SKM-1 (cell line): ENCODE results near the gene SPNS3.

Experiments
- DNase-seq: peaks from one replicate; lab custom pipeline; 2025; ENCODE audit not compliant: unreplicated experiment; lab: John Stamatoyannopoulos, UW

Gene SPNS3

DNA sequence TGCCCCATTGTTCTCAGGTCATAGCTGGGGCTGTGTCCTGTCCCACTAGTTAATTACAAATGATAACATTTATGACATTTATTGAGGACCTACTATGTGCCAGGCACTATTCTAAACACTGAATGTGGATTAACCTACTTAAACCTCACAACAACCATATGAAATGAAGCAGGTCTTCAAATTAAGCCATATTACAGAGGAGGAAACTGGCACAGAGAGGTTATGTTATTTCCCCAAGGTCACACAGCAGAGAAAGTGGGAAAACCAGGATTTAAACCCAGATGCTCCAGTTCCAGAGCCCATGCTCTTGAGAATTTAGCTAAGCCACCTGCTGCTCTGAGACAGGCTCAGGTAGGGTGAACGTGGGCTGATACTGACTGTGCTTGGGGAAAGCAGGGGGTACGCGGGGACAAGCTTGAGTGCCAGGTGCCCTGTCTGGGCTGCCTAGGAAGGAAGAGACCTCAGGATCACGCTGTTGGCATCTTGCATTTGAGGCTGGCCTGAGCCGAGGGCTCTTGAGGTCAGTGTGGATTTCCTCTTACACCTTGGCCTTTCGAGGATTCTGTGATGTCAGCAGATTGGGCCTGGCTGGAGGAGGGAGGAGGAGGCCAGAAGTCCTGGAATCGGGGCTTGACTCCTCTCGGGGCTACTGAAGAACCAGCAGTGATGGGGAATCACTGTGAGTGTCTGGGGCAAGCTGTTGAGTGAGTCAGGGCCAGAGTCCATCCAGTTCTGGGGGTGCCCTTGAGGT lies 73.8 kb downstream of the SPNS3 start:
- no peak for DNase-seq

DNA sequence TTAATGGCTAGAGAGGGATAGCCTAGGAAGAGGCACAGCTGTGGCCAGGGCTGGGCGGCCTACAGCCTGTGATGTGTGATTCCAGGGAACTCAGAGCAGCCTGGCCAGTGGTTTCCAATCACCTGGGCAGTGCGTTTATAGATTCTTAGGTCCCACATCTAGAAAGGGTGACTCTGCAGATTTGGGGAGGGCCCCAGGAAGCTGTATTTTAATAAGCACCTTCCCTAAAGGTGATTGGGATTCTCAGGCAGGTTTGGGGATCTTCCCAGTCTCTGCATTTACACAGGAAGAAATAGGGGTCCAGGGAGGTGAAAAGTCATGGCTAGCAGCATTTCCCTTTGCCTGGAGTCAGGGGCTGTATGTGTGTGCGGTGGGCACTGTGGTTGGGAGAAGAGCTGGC lies 74.5 kb downstream of the SPNS3 start:
- no peak for DNase-seq

DNA sequence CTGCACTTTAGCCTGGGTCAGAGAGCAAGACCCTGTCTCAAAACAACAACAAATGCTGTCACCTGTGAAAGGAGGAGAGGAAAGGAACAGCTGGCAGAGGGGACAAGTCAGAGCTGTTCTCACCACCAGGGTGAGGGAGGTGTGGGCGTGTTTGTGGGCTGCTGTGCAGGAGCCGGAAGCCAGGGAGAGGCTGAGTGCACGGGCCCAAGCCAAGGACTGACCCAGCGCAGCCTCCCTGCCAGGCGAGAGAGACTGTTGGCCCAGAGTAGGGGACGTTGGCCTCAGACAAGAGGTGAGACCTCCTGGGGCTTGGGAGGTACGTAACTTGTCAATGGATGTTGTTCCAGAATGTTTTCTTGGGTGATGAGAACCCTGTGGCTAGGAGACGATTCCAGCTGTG lies 75.7 kb downstream of the SPNS3 start:
- no peak for DNase-seq

DNA sequence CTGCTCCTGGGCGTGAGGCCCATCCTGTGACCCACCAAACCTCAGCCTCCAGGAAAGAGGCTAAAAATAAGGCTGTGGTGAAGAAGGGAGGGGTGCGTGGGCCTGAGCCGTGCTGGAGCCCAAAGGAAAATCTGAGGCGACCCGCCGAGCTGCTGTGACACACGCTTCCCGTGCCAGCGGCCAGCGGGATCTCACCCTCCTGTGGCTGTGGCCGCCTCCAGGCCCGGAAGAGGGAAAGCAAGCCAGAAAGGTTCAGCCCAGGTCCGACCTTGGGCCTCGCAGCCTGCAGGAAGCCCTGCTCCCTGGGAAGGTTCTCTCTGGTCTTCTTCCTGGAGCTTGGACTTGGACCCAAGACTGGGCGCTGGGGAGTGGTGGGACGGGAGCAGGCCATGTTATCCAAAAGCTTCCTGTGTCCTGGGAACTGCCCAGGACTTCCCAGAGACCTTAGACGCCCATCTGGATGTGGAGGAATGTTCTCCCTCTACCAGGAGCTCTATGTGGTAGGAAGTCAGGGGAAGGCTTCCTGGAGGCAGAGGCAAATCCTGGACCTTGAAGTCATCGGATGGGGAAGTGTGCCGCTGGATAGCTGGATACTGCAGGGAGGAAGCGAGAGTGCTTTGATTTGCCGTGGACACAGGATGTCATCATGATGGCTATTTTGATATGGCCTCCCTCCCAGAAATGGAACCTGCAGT lies 76.3 kb downstream of the SPNS3 start:
- no peak for DNase-seq

DNA sequence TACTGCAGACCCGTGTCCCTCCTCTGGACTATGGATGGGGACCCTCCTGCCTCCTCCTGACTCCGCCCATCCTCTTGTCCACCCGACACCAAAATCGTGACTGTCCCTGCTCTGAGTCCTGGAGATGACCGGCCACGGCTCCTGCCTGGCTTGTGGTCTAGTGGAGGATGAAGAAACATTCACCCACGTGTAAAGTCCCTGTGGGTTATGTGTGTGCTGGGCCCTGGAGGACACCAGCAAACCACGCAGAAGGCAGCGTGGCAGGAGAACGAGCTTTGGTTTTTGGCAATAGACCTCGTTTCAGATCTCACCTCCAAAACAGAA lies 76.8 kb downstream of the SPNS3 start:
- DNase-seq, result no peak

DNA sequence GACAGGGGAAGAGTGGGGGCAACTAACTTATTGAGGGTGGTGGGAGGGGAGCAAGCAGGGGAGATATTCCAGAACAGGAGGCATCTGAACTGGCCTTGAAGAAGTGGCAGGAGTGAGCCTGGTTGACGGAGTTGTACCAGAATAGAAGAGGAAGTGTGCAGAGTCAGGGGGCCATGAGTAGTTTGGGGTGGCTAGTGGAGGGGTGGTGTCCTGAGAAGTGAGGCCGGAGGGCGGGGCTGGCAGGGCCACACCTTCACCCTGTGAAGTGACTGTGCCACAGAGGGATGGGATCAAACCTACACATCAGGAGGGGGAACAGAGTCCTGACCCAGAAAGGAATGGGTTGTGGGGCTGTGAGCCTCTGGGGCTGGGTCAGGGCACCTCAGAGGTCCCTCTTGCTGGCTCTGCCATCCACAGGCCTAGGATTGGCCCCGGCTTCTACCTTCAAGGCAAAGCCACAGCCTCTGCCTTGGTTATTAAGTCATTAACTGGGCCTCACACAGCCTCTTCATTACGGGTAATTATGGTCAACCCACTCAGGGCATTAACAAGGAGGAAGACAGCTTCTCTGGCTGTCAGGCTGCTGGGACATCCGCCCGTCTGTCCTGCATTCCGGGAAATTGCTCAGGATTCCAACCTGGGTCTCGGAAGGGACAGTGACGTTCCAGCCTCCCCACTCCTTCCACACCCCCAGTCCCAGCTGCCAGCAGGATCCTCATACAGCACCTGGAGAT lies 77.6 kb downstream of the SPNS3 start:
- no peak for DNase-seq

DNA sequence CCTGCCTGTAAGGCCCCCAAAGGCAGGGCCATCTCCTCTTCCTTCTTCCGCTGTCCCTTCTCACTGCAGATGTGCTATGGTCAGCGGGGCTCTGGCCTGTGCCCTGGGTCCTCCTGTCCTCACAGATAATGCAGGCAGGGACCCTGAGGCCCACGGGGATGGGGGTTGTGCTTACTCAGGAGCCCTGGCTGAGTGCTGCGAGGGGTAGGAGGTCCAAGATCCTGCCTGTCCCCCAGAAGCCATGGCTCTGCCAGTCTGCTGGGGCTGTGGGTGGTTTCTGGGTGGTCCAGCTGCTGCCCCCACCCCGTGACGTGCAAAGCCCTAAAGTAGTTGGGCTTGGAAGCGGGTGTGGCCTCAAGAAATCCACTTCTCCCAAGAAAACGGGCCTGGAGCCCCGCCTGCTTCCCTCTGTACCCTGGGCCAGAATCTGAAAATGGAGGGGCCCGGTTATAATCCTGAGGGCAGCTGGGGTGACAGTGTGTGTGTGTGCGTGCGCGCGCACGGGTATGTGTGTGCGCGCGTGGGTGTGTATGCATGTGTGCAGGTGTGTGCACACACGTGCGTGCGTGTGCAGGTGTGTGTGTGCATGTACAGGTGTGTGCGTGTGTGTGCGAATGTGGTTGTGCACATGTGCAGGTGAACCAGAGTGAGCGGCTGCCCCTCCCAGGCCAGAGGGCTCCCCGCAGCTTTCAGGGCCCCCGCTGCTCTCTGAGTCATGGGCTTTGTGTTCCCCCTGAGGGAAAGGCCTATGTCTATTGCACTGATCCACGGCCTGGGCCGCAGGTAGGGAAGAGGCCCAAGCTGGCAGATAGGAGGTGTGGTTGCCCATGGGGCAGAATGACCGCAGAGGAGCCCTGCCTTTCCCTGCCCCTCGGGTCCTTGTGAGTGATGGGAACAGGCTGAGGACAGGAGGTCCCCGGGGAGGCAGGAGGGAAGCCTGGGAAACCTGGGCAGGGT lies 78.7 kb downstream of the SPNS3 start:
- no peak for DNase-seq

DNA sequence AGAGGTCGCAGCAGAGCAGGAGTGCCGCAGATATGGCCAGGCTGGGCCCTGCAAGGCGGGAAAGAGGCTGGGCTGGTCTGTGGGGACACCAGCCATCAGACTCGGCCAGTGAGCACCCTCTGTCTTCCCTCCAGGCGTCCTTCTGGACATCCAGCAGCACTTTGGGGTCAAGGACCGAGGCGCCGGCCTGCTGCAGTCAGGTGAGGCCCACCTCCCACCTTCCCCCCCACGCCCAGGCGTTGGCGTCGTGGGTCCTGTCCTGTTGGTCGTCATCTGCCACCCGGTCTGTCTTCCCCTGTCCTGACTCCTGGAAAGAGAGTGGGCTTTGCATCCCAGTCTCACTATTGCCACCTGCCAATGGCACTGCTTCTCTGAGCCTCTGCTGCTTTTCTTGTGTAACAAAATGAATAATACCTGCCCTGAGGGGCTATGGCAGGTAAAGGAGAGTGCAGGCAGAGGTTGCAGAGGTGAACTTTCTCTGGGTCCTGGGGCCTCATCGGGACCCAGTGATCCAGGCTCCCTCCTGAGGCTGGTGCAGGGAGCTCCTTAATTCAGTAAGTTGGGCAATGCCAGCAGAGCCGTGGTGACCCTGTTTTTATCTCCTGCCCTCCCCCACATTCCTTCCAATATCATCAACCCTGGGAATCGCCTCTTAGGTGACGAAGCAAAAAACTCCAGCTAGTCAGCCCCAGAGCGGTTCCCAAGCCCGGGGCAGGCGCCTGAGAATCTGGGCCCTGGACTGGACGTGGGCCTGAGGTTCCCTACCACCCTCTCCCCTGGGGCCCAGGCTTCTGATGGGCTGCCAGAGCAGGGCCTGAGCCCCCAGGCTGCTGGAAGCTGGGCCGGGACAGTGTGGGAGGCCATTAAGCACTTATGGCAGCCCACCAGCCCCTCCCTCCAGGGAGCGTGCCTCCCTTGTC lies 79.6 kb downstream of the SPNS3 start:
- no peak for DNase-seq

DNA sequence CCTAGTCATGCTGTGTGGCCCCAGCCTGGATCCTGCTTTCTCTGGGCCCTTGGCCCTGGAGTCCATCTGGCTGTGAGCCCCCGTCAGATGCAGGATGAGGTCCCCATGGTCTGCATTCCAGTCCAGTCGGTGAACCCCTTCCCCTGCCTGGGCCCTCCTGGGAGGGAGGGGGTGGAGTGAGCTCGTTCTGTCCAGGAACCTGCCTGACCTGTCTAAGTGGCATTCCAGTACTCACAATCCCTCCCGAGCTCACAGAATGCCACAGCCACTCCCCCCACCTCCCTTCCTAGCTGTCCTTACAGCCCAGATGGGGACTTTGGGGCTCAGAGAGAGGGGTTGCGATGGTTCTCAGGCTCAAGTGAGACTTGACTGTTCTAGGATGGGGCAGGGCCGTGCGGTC lies 80.5 kb downstream of the SPNS3 start:
- DNase-seq, result no peak

DNA sequence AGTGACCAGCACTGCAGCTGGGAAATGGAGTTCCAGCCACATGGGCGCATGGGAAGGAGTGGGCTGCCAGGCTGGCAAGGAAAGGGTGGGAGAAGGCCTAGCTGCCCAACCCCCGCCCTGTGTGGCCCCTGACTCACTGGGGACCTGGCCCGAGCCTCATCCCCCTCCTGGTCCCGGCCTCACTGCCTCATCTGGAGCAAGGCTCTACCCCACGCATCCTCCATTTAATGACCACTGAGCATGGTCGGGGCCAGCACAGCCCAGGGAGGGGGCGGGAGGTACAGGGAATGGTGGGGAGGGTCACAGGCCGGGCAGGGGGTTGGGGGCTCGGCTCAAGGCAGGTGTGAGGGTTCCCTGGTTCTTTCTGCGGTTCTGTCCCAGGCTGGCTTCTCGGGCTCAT lies 81.0 kb downstream of the SPNS3 start:
- DNase-seq, result no peak

DNA sequence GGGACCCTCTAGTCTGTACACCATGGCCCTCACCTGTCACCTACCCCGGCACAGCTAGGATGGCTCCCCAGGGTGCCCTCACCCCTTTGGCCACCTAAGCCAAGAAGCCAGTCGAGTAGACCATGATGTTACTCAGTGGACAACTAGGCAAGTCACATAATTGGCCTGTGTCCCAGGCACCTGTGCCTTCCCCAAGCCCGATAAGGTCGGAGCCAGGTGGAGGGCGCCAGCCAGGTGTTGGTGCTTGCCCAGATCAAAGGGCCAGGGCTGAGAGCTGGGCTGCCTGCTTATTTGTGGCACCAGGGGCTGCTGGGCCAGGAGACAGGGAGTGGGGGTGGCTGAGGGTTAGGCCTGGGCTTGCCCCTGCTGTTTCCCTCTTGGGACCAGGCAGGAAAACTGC lies 81.8 kb downstream of the SPNS3 start:
- DNase-seq, result no peak

DNA sequence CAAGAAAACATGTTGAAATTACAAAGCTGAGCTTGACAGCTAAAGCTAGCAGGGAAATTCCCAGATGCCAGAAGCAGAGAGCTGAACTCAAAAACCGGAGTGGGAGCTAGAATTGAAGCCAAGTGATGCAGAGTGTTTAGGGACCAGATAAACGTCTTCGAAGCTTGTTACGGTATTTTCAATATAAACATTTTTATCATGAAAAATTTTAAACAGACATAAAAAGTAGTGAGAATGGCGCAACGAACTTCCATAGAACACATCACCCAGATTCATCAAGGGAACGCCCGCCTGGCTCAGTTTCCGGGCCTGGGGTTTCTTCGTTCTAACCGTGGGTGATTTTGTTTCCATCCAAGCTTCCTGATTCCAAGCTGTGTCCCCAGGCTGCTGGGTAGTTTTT lies 83.0 kb downstream of the SPNS3 start:
- no peak for DNase-seq

DNA sequence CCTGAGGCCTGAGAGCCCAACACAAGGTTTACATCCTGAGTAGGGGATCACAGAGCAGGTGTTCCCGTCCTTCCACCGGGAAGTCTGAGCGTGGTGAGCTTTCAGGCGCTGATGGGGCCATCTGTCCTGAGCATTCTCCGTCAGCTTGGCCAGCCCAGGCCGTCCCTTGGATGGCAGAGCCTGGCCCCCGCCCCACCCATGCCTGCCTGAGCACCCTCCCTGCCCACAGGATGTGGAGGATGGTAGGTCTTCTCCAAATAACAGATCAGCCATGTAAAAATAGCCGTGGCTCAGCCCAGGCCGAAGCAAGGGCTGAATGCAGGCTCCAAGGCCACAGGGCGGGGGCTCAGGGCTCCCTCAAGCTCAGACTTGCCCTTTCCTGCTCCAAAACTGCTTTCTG lies 85.2 kb downstream of the SPNS3 start:
- no peak for DNase-seq

DNA sequence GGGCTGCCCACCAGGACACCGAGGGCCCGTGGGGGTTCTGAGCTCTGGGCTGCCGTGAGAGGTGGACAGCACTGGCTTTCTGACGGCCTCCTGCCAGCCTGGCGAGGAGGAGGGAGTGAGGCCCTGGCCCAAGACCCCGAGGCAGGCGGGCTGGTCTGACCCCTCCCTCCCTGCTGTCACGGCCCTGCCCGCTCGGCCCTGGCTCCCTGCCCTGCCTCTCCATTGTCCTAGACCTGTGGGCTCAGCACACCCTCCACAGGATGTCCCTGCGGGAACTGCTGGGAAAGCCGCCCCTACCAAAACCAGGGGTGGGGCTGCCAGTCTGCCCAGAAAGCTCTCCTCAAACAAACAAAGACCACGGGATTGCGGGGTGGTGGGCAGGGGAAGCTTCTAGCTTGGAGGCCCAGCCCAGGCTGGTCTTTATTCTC lies 85.6 kb downstream of the SPNS3 start:
- no peak for DNase-seq

DNA sequence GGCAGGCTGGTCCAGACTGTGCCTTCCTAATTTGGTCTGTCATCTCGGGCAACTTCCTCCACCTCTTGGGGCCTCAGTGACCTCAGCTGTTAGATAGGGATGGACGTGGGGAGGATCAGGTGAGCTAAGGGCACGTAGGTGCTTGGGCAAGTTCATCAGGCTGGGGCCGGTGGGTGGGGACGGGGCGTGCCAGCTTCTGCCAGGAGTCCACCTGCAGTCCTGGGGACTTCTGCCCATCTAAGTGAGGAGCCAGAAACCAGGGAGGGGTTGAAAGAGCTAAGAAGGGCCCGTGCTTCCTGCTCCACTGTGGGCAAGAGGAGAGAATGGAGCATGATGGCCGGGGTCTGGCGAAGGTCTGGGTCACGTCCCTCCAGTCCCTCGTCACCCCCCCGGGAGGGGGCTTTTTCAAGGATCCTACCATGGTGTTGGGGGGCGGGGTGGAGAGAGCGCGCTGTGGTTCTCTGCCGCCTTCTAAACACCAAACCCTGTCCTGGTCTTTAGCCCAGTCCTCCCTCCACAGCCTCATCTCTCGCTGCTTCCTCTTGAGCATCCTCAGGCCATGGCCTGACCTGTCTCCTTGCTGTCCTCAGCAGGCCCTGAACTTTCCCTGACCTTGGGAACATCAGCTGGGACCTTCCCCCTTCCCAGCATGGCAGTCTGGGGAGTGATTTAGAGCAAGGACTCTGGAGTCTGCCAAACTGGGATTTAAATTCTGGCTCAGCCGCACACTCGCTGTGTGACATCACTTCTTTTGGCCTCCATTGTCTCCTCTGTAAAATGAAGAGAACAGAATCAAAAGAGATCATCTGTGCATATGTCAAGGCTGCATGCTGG lies 86.5 kb downstream of the SPNS3 start:
- DNase-seq, result no peak

DNA sequence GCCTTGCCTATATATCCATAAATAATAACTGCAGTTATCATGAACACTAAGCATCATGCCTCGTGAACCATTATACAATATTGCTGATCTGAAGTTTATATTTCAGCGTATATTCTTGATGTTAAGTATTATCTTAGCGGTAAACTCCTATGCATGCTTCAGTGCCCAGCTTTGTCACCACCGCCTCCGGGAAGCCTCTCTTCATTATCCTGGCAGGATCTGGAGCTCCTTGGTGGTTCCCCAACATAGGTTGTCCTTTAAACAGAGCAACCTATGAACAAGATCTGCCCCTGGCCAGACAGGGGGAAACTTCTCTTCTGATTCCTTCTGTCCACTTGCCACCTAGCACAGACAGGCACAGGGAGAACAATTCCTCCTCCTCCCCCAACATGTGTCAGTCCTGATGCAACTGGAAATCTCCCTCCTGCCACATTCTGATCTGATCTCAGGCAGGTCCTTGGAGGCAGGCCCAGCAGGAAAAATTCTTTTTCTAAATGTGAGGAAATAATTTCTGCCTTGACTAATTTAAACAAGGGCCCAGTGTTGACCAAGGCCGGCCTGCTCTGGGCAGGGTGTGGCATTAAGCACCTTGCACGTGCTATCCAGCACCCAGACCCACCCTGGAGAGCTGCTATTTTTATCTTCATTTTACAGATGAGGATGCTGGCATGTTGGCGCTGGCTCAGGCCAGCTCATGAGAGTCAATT lies 87.3 kb downstream of the SPNS3 start:
- no peak for DNase-seq

DNA sequence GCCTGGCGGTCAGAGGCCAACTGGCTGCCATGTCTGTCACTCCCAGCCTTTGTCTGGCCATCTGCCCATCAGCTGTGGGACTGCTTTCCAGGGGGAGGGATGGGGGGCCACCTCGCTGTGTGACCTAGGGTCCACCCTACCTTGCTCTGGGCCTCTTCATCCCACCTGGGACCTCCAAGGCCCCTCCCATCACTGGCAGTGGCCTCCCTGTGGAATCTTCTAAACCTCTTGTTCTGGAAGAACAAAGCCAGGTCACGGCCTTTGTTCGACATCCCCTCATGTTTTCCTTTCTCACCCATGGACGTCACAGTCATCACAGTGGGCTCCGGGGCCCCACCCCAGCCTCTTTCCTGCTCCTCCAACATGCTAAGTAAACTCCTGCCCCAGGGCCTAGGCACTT lies 88.9 kb downstream of the SPNS3 start:
- no peak for DNase-seq

DNA sequence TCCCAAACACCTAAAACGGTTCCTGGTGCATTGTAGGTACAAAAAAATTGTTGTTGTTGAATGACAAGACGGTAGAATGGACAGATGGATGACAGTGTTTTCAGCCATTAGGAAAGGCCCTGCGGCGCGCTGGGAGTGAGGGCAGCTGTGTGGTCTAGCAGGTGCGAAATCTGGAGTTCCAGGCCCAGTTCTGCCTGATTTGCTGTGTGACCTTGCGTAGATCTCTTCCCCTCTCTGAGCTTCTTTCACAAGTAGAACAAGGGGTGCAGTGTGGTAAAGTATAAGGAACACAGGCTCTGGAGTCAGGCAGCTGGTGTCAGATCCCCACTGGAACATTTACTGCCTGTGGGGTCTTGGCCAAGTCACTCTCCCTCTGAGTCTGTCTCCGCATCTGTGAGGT lies 90.2 kb downstream of the SPNS3 start:
- no peak for DNase-seq
